LoVo (cell line): ENCODE results near the gene NDUFS6.
"Not testable (repeated sequence)": the region's sequence is repeated elsewhere in the genome, so short reads cannot be mapped to it uniquely, and the experiment has no call there.

Experiments used
- DNase-seq: peaks from one replicate; pipeline ENCODE4 v3.0.0-alpha.2; 2016; ENCODE audit warnings: low spot score

NDUFS6 gene

DNA sequence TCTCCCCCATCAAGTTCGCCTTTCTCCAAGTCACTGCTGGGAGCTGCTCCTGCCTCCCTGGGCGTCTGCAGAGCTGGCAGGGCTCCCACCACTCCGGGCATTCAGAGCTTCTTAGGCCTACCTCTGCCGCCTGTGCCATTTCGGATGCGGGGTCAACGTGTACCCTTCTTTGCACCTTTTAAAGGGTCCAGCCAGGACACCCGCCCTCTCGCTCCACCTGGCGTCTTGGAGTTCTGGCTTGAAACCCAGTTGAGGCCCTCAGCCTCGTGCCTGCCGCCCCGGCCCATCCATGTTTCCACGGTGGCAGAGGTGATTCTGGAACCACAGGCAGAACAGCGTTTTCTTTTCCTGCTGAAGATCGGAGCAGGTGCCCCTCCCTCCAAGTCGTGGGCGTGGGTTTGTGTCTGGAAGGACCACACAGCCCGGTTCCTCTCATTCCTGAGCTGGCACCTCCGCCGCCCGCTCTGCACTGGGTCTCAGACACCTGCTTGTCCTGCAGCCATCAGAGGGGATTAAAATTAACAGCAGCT lies 32.9 kb downstream of the NDUFS6 start:
- DNase-seq: no peak

DNA sequence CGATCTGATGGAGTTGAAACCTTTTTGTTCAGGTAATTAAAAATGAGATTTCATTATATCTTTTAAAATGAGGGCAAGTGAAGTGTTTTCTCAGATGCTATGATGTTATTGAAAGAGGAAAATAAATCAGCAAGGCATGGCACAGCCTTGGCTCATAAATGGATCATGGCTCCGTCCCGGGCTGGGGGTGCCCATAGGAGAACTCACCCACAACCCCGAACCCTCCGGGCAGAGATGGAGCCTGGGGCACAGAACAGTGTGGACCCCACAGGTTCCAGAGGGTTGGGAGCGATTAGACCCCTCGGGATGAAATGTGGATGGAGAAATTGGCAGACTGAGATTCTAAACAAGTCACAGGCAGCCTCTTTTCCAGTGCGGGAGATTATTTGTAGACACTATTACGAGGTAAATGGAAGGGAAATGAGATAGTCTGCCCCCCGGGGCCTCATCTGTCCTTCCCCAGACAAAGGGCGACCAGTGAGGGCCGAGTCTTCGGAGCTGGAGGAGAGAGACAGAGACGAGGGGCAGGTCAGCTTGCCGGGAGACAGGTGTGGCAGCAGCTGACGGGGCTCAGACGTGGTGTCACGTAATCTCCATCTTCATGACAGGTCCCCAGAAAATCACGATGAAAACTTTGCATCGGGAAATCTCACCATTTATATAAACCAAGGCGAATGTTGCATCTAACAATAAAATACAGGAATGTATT lies 33.7 kb downstream of the NDUFS6 start:
- no peak for DNase-seq

DNA sequence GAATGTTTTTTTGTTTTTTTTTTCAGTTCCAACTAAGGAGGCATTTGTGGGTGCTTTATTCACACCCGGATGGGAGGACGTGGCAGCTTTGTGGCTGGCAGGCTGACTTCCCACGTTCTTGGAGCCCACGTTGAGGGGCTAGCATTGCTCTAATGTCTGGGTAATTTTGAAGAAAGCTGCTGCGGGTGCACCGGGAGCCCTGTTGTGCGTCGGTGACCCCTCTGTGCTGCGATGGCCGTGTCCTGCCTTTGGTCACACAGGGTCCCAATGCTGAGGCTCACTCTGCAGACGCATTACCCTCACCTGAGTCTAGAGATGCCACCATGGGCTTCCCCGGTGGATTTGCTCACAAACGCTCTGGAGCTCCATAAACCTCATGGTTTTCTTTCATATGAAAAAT lies 34.2 kb downstream of the NDUFS6 start:
- DNase-seq: no peak

DNA sequence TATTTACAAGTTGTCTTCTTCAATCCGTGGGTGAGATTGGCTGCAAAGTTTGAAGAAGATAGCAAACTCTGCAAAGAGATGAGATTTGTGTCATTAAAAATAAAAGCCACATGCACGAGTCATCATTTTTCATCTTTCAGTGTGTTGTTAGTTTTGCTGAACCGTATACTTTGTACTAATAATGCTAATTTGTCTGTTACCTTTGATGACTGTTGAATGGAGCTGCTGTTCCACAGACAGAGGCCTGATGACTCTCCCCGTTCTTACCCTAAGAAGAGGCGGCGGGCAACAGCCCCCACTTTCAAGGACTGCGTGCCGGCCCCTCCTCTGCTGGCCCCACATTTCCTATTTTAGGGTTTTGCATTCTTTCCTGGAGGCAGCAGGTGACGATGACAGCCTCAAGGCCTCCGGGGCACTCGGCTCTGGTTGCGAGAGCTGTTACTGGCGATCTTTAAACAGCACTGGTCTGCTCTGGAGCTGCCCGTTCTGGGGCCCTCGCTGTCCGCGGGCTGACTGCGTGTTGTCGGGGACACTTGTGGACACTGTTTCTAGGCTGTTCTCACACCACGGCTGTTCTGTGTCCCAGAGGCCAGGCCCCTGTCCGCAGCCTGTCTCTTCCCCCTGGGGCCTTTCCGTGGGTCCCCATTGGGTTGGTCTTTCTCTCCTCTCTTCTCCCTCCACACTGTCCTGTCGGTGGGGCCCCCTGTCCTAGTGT lies 35.1 kb downstream of the NDUFS6 start:
- no peak for DNase-seq

DNA sequence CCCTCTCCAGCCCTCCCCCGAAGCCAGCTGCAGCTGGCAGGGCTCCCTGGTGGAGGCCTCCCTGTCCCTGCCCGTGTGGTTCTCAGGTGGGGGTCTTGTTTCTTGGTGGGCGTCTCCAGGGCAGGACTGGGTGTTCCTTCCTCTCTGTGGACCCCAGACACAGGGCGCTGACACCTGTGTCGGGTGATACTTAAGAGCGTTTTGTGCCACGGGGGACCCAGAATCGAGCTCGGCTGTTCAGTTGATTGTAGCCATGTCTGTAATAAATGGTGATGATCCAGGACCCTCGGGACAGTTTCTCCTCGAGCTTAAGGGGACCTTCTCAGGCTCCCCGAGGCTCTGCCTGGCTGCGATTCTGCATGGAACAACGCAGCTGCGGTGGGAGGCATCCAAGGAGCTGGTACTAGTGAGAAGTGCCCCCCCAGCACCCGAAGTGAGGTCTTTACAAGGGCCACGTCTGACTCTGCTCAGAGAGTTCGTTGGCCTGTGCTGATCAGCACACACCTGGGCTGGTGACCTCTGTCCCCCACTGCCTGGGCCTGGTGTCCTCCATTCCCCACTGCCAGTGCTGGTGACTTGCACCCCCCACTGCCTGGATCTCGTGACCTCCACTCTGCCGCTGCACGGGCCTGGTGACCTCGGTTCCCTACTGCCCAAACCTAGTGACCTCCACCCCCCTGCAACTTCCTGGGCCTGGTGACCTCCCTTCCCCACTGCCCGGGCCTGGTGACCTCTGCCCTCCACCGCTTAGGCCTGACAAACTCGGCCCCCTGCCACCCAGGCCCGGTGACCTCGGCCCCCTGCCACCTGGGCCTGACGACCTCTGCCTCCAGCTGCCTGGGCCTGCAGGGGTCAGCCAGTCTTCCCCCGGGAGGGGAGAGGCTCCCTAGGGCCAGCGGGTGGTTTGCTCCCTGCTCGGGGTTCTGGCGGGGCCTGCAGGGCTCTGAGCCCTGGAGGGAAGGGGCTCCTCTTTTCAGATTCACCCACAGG lies 36.0 kb downstream of the NDUFS6 start:
- no peak for DNase-seq

DNA sequence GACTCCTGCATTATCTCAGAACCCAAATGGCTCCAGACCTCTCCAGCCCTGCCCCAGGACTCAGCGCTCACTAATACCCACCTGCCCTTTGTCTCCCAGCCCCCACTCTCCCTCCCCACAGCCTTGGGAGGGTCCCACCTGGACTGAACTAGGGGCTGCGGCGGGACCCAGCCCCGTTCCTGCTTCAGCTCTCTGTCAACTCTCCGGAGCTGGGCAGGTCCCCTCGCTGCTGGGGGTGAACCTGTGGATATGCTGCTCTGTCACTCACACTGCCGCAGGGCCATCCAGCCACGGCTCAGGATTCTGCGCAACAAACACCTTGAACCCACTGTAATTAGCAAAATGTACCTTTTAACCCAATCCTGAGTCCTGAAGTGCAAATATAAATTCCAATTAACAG lies 36.8 kb downstream of the NDUFS6 start:
- no peak for DNase-seq

DNA sequence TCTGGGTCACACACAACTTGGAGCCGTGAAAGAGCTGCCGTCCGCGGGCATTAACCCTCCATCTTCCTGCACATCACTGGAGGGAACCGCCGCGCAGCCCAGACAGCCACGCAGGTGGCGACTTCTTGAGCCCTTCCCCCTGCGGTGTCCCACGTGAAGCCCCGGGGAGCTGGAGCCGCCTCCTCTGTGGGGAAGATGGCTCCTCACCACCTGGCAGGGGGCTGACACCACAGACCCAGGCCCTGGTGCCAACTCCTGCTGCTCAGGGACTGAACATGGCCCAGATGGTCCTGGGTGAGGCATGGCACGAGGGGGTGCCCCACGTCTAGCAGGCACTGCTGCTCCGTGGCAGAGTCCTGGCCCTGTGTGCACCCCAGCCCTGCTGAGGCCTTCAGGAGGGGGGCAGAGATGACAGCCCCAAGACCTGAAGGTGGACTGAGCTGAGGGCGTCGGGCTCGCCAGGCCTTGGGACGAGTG lies 38.9 kb downstream of the NDUFS6 start:
- no peak for DNase-seq

DNA sequence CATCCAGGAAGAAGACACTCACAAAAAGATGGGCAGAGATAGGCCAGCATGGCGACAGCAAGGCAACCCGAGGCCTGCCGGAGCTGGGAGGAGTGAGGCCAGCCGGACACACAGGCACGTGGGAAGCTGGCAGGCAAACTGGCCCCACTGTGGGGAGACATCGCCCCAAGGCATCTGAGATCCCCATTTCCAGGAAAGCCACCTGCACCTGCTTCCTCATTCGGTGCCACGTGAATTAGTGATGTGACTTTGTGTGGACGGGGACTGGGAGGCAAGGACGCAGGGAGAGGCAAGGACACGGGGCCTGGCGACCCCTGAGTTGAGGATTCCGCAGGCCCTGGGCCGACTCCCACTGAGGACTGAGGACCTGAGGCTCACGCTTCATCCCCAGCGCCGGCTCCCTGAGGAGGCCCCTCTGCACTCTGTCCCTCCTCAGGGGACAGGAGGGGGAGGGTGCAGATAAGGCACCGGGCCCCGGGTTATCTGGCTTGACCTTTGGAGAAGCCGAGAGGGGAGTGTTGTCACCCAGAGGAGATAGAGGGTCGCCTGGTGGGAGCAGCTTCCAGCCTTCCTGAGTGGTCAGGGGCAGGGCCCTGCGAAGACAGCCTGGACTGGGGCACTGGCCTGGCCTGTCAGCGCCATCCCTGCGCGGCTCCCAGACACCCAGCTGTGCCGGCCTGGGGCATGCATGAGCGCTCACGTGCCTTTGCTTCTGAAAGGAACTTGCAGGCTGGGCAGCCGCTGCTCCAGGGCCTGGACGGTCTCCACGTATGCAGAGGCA lies 39.7 kb downstream of the NDUFS6 start:
- no peak for DNase-seq

DNA sequence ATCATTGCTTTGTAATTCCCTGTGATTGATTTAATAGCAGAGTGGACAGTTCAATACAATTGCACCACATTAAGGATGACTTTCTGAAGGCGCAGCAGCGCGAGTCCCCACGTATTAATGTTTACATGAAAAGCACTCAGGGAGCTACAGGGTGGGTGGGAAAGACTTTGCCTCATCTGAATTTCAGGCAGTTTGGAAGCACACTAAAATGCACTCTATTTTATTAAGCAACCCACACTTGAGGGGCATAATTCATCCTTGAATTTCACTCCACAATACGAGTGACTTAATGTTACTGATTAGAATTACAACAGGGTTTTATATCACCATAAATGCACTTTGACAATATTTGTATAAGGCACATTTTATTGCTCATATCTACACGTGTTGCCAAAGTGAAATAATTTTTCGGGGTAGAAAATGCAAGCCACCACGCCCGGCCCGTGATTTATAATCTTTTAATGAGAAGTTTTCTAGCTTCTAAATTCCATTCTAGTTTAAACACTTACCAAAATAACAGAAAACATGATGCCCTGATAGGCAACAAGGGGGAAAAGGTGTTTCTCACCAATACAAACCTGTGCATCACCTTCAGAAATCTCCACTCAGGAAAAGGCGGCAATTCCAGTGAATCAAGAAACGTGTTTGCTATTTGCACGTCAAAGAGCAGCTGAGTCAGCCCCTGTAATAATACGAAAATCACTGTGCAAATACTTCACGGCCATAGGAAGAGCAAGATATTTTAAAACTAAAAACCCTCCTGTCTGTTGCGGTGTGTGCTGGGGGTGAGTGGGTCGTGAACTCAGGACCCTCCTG lies 41.0 kb downstream of the NDUFS6 start:
- DNase-seq: no peak

DNA sequence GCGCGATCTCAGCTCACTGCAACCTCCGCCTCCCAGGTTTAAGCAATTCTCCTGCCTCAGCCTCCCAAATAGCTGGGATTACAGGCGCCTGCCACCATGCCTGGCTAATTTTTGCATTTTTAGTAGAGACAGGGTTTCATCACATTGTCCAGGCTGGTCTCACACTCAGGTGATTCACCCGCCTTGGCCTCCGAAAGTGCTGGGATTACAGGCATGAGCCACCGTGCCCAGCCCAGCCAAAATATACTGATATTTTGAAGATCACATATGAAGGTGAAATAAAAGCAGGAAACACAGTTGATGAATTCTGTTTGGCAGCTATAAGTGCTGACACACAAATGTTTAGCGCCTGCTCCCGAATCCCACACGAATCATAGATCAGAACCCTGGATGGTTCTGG lies 42.6 kb downstream of the NDUFS6 start:
- DNase-seq: not testable (repeated sequence)

DNA sequence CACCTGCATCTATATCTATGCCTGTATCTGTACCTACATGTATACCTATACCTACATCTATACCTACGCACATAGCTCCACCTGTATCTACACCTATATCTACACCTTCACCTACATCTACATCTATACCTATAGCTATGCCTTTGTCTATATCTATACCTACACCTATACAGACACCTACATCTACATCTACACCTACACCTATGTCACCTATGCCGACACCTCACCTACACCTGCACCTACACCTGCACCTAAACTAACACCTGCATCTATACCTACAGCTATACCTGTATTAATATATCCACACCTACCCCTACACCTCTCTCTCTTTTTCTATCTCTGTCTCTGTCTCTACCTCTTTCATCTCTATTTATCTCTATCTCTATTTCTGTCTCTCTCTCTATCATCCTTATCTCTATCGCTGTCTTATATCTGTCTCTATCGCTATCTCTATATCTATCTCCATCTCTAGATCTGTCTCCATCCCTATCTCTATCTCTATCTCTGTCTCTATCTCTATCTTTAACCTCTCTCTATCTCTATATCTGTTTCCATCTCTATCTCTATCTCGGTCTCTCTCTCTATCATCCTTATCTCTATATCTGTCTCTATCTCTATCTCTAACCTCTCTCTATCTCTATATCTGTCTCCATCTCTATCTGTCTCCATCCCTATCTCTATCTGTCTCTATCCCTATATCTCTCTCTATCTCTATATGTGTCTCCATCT lies 43.7 kb downstream of the NDUFS6 start:
- DNase-seq: no peak

DNA sequence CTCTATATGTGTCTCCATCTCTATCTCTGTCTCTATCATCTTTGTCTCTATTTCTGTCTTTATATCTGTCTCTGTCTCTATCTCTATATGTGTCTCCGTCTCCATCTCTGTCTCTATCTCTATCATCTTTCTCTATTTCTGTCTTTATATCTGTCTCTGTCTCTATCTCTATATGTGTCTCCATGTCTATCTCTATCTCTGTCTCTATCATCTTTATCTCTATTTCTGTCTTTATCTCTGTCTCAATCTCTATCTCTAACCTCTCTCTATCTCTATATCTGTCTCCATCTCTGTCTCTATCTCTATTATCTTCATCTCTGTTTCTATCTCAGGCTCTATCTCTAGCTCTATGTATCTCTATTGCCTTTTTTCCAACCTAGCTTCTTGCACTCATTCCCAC lies 44.5 kb downstream of the NDUFS6 start:
- DNase-seq: no peak

DNA sequence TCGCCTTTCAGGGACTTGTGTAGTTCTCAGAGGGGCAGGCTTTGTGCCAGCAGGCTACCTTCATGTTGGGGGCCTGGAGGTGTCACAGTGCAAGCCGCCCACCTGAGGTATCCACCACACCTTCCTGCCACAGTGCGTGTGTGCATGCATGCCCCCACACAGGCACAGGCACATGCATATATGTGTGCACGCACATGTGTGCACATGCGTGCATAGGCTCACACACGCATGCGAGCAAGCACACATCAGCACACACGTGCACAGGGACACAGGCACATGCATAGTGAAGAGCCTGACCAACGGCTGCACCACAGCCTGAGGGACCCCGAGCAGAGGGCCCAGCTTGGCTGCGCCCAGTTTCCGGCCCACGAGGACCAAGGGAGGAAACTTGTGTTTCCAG lies 45.4 kb downstream of the NDUFS6 start:
- no peak for DNase-seq

DNA sequence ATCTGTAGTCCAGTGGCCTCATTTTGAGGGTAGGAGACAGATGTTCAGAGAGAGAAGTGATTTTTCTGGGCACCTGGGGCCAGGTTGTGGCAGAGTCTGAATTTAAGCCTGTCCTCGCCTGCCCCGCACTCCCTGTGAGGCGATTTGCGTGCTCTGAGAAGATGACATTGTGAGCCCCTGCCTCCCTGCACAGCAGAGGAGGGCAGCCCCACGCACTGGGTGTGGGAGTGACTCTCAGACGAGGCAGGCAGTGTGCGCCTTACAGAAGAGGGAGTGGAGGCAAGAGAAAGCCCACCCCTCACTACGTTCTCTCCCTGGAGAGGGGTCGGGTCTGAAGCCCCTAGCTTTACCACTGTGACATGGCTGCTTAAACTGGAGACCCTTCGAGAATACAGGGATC lies 45.8 kb downstream of the NDUFS6 start:
- no peak for DNase-seq

DNA sequence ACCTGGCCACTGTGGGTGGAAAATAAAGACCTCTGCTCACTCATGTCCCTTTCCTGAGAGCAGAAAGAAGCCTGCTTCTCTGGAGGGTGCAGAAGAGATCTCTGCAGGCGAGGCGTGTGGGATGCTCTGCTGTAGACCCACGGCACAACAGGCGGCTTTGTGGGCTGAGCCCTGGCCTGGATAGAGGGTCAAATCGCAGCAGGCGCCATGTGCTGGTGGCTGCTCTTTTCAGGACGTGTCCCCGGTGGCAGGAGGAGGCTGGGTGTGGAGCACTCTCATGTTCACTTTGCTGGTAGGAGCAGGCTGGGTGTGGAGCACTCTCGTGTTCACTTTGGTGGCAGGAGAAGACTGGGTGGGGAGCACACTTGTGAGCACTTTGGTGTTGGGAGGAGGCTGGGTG lies 46.4 kb downstream of the NDUFS6 start:
- DNase-seq: no peak

DNA sequence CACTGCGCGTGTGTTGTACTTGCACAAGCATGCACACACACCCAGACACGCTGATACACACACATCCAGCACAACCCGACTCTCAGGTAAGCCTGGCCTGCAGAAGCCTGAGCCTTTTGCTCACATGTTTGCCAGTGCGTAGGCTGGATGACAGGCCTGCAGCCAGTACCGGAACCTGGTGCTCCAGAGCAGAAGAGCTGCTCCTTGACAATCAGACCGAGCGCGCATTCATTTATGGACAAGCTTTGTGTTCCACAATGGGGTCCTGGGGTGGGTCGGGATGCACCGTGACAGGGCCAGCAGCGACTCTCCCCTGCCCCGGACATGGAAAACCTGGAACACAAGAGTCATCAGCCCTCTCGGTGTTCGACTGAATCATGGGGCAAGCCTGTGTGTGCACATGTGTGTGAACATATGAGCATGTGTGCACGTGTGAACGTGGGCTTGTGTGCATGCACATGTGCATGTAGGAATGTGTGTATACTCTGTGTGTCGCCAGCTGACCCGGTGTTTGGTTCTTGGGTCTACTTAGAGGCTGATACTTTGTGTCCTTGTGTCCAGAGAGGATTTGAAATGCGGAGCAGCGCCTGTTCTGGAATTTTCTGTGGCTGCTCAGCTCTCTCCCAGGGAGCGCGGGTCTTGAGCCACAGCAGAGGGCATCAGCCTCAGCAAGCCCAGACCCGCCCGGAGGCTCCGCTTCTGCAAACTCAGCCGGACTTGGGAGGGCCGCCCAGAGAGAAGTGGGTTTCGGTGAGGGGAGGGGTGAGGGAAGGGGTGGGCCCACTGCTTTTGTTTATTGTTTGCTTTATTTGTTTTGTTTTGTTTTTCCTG lies 49.3 kb downstream of the NDUFS6 start:
- no peak for DNase-seq

DNA sequence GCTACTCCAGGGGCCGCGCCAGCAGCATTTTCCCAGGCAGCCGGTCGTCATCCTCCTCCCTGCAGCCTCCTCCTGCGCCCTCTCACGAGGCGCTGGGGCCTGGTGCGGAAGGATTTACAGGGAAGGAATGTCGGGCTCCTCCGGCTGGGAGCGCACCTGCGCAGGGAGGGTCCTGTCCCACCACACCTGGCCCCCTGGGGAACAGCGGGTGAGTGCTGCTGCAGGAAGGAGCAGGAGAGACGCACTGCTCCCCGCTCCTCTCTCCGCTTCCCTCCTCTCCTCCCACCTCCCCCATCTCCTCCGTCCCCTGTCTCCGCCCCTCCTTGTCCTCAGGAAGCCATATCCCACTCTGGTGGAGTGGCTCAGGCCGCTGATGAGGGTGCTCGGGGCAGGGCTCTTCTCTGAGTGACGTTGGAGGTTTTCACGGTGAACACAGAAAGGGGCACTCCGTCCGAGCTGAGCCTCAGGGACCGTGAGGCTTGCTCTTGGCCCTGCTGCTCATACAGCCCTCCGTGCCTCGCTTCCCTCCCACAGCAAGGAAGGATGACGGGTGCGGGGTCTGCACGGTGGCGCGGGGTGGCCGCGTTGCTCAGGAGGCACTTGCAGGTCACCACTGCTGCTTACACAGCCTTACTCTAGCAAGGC lies 50.2 kb downstream of the NDUFS6 start:
- DNase-seq: no peak

DNA sequence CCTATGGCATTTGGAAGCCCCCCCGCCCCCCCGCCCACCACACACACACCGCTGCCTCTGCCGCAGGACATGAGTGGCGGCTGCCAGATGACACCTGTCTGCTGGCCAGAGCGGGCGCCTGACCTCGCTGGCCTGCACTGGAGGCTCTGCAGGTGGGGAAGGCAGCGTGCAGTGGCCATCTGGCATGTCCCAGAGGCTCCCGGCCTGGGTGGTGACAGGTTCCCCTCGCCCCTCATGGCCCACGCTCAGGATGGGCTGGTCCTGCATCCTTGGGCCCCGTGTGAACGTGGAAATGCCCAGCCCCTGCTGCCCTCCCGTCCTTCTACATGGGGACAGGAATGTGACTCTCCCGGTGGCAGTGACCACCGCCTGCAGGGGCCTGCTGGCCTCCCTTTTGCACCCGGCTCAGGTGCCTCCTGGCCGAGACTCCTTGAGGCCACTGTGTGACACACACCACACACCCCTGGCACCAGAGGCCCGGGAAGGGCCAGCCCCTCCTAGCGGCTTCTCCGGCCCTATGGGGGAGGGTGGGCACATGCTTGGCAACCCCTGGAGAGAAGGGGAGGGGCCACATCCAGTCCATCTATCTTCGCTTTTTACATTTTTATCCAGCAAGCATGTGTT lies 51.2 kb downstream of the NDUFS6 start:
- no peak for DNase-seq
